ENCODE measurements around the gene ATP4B.
"Not testable (repeated sequence)": the region's sequence is repeated elsewhere in the genome, so short reads cannot be mapped to it uniquely, and the experiment has no call there.

ATP4B gene

GRCh38 chr13:113638806-113639205 lies 19.2 kb downstream of the ATP4B start:
- DNase-seq = no peak

- no peak for DNase-seq
Measured at GRCh38 chr13:113638173-113638746, 19.7 kb downstream of the ATP4B start.

- DNase-seq = no peak
Measured at GRCh38 chr13:113637262-113638160, 20.5 kb downstream of the ATP4B start.

- DNase-seq = no peak
Measured at GRCh38 chr13:113636266-113636963, 21.6 kb downstream of the ATP4B start.

GRCh38 chr13:113635709-113636108 lies 22.3 kb downstream of the ATP4B start:
- DNase-seq = no peak

GRCh38 chr13:113635048-113635420 lies 23.0 kb downstream of the ATP4B start:
- no peak for DNase-seq

GRCh38 chr13:113634279-113635047 lies 23.5 kb downstream of the ATP4B start:
- no peak for DNase-seq

- DNase-seq = no peak
Measured at GRCh38 chr13:113633485-113633873, 24.5 kb downstream of the ATP4B start.

- no peak for DNase-seq
Measured at GRCh38 chr13:113632706-113633484, 25.1 kb downstream of the ATP4B start.

- DNase-seq = no peak
Measured at GRCh38 chr13:113631341-113632095, 26.5 kb downstream of the ATP4B start.

GRCh38 chr13:113630804-113631203 lies 27.2 kb downstream of the ATP4B start:
- DNase-seq = no peak

- no peak for DNase-seq
Measured at GRCh38 chr13:113630296-113630695, 27.7 kb downstream of the ATP4B start.

GRCh38 chr13:113629866-113630265 lies 28.1 kb downstream of the ATP4B start:
- DNase-seq = no peak

GRCh38 chr13:113628291-113629270 lies 29.4 kb downstream of the ATP4B start:
- DNase-seq = no peak

GRCh38 chr13:113627136-113627535 lies 30.9 kb downstream of the ATP4B start:
- DNase-seq = no peak

GRCh38 chr13:113625965-113626721 lies 31.9 kb downstream of the ATP4B start:
- no peak for DNase-seq

- DNase-seq = not testable (repeated sequence)
Measured at GRCh38 chr13:113624640-113625304, 33.2 kb downstream of the ATP4B start.

GRCh38 chr13:113624235-113624587 lies 33.8 kb downstream of the ATP4B start:
- no peak for DNase-seq
